H1 (cell line): ENCODE results near the gene TUBB4B. TPM values are rescaled to one million over a fixed set of nuclear protein-coding genes. Genes with fewer than 3 reads are reported as not detected.

Source experiments
- ATF2 ChIP-seq: IDR thresholded peaks from 2 replicates; pipeline ENCODE4 v1.6.1; 2012; ENCODE audit warnings: low read length, inconsistent platforms
- BRCA1 ChIP-seq: IDR thresholded peaks from 2 replicates; pipeline ENCODE4 v1.6.1; 2012; ENCODE audit warnings: low read depth, low read length, improper control_type of control experiment
- CREB1 ChIP-seq: IDR thresholded peaks from 2 replicates; pipeline ENCODE4 v1.6.1; 2012; ENCODE audit warnings: inconsistent platforms
- CTBP2 ChIP-seq: IDR thresholded peaks from 2 replicates; pipeline ENCODE4 v1.7.0; 2011; ENCODE audit warnings: borderline replicate concordance, mild to moderate bottlenecking, moderate library complexity, mixed read lengths, low read length; ENCODE audit not compliant: insufficient read depth, insufficient read length
- CTCF ChIP-seq, 3 experiments: IDR thresholded peaks; 1 replicate in 2 of 3; 2 replicates in 1 of 3; pipeline versions ENCODE4 v1.5.1 to v1.6.1; 2011; ENCODE audit warnings: low read length in 3 of 3, mild to moderate bottlenecking in 3 of 3, inconsistent platforms in 2 of 3, low read depth in 1 of 3, moderate library complexity in 1 of 3; ENCODE audit not compliant: insufficient read depth in 1 of 3; ENCODE audit errors: control extremely low read depth in 1 of 3
- EZH2 ChIP-seq: fragments of 200-600 bp; sonication (generic); IDR thresholded peaks from 2 replicates; pipeline ENCODE4 v1.7.1; 2012; ENCODE audit warnings: low read depth, mild to moderate bottlenecking, moderate library complexity, low read length, inconsistent platforms; ENCODE audit not compliant: severe bottlenecking
- NANOG ChIP-seq: IDR thresholded peaks from 2 replicates; pipeline ENCODE4 v1.6.1; 2011; ENCODE audit warnings: low read length, low read depth, mild to moderate bottlenecking, inconsistent platforms; ENCODE audit not compliant: insufficient read depth, poor library complexity, severe bottlenecking
- PHF8 ChIP-seq: fragments of 200-600 bp; sonication (generic); conservative IDR thresholded peaks from 2 replicates; pipeline ENCODE4 v1.7.1; 2012; ENCODE audit warnings: low read depth, mild to moderate bottlenecking, inconsistent platforms, low read length, moderate library complexity
- TAF7 ChIP-seq: optimal IDR thresholded peaks from 2 replicates; pipeline ENCODE3; 2011; ENCODE audit warnings: low read depth, mild to moderate bottlenecking, inconsistent platforms, low read length, moderate library complexity, borderline replicate concordance
- polyA plus RNA-seq, 7 experiments: library from polyadenylated mRNA; depleted of rRNA in 3 of 7; stranded (reverse) in 5 of 7; unstranded in 2 of 7; fragments of >200 nt in 5 of 7; fragments of 200-250 nt in 2 of 7; gene quantifications; 1 replicate in 5 of 7; 2 replicates in 1 of 7; 4 replicates in 1 of 7; pipeline versions ENCODE4 v1.2.1 to v1.2.3, GENCODE V29; 2011 to 2013; ENCODE audit warnings: missing spikeins in 2 of 7, mixed read lengths in 2 of 7
- total RNA-seq: library from RNA; stranded (reverse); fragmentation: NEBNext Ultra II Directional; extraction: Animal tissue kit (Norgen Biotek cat#: 25700); gene quantifications from 2 replicates; pipeline ENCODE4 v1.2.1, GENCODE V29; 2021

Gene TUBB4B
- total and polyA plus RNA-seq, 2 of the 8 experiments (the other 6 are each of a cell fraction or from before 2014, with no cell fraction given): 280 to 307 TPM

DNA sequence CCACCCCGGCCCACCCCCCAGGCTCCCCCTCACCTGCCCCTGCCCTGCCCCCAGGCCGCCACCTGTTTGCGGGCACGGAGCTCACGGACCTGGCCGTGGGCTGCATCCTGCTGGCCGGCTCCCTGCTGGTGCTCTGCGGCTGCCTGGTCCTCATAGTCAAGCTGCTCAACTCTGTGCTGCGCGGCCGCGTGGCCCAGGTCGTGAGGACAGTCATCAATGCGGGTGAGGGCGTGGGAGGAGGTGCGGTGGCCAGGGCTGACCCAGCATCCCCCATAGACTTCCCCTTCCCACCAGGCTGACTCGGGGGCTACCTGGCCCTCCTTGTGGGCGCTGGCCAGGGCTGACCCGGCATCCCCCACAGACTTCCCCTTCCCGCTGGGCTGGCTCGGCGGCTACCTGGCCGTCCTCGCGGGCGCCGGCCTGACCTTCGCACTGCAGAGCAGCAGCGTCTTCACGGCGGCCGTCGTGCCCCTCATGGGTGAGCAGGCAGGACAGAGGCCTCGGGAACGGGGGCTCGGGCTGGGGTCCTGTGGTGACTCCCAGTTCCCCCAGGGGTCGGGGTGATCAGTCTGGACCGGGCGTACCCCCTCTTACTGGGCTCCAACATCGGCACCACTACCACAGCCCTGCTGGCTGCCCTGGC, 6.9 kb upstream of the TUBB4B start (continued):
- no peak for TF ChIP-seq CTCF (IDR thresholded peaks at IDR 0.05; ENCODE audit: control extremely low read depth in 1 of 3, insufficient read depth in 1 of 3, low read depth in 1 of 3, low read length in 3 of 3)
- no peak for TF ChIP-seq CREB1
- no peak for TF ChIP-seq BRCA1
- TF ChIP-seq PHF8: no peak
- no peak for TF ChIP-seq NANOG
- TF ChIP-seq TAF7: no peak
- no peak for TF ChIP-seq ATF2
- no peak for TF ChIP-seq EZH2
- TF ChIP-seq CTBP2: no peak
